Endothelial cell of umbilical vein (primary cell): ENCODE data around the gene LRP1B. TPM values are rescaled to one million over a fixed set of nuclear protein-coding genes. Genes with fewer than 3 reads are reported as not detected.

Experiments
- BruUV-seq: library from RNA; stranded (reverse); fragments of 400-500 nt; replicated peaks from 2 replicates; lab custom pipeline; 2021; lab: Mats Ljungman, UMichigan
- CTCF ChIA-PET: fragments of 300-600, 350-600 bp; sonication (Branson Sonifier 250); formaldehyde crosslinking; loops from one replicate; lab custom pipeline; 2021; ENCODE audit warnings: antibody characterized with exemption, inconsistent platforms; lab: Charles Lee
- POLR2A ChIA-PET: fragments of 300-600, 350-600 bp; sonication (Branson Sonifier 250); formaldehyde crosslinking; loops from one replicate; lab custom pipeline; 2021; ENCODE audit warnings: antibody characterized with exemption, inconsistent platforms; lab: Charles Lee
- DNase-seq: peaks from one replicate; pipeline ENCODE4 v3.0.0-alpha.2; 2011; ENCODE audit warnings: low read depth, low spot score
- FAIRE-seq: peaks from 2 replicates; lab custom pipeline; 2011; peaks lifted over from hg19 to GRCh38; lab: Jason Lieb, UNC
- H2AFZ ChIP-seq: 2 replicates; pipeline ENCODE4 v1.6.0; 2012; ENCODE audit warnings: low read depth, low read length, control low read depth, inconsistent platforms
- H3K27ac ChIP-seq: 2 replicates; pipeline ENCODE4 v1.5.1; 2011; ENCODE audit warnings: low read depth, mild to moderate bottlenecking, control low read depth, low read length, moderate library complexity; ENCODE audit not compliant: insufficient read depth
- H3K27me3 ChIP-seq, 2 experiments: 2 replicates each; pipeline versions ENCODE4 v1.6.0 to v1.6.1; 2011; ENCODE audit warnings: low read length in 2 of 2, mixed read lengths in 1 of 2; ENCODE audit not compliant: control insufficient read depth in 2 of 2, insufficient read depth in 2 of 2
- H3K36me3 ChIP-seq, 2 experiments: 2 replicates in 1 of 2; 3 replicates in 1 of 2; pipeline ENCODE4 v1.5.1; 2011; ENCODE audit warnings: low read length in 2 of 2, mild to moderate bottlenecking in 1 of 2, moderate library complexity in 1 of 2; ENCODE audit not compliant: control insufficient read depth in 2 of 2, insufficient read depth in 2 of 2; ENCODE audit errors: extremely low read depth in 1 of 2
- H3K4me1 ChIP-seq: 3 replicates; pipeline ENCODE4 v1.5.1; 2011; ENCODE audit warnings: mild to moderate bottlenecking, low read length; ENCODE audit not compliant: control insufficient read depth, insufficient read depth; ENCODE audit errors: extremely low read depth
- H3K4me2 ChIP-seq: 2 replicates; pipeline ENCODE4 v1.6.1; 2011; ENCODE audit warnings: low read length, control low read depth, mixed read lengths; ENCODE audit not compliant: insufficient read depth
- H3K4me3 ChIP-seq, 3 experiments: fragments of 200-600 bp in 1 of 3; sonication (generic), shearing (Covaris generic) in 1 of 3; replicated peaks in 1 of 3; 2 replicates each; pipeline ENCODE4 v1.5.1; 2011 to 2016; ENCODE audit warnings: control low read depth in 3 of 3, low read length in 3 of 3, mild to moderate bottlenecking in 2 of 3, inconsistent platforms in 1 of 3, low read depth in 1 of 3, moderate library complexity in 1 of 3; ENCODE audit not compliant: insufficient read depth in 1 of 3
- H3K79me2 ChIP-seq: 2 replicates; pipeline ENCODE4 v1.6.0; 2012; ENCODE audit warnings: low read length, inconsistent platforms; ENCODE audit not compliant: control insufficient read depth, insufficient read depth
- H3K9ac ChIP-seq: replicated peaks from 2 replicates; pipeline ENCODE3; 2011; ENCODE audit warnings: low read length, control low read depth; ENCODE audit not compliant: insufficient read depth; ENCODE audit errors: extremely low read depth
- H3K9me1 ChIP-seq: replicated peaks from 3 replicates; pipeline ENCODE4 v1.6.0; 2011; ENCODE audit warnings: mild to moderate bottlenecking, low read length; ENCODE audit not compliant: control insufficient read depth, insufficient read depth; ENCODE audit errors: extremely low read depth
- H3K9me3 ChIP-seq: replicated peaks from 2 replicates; pipeline ENCODE4 v1.5.1; 2012; ENCODE audit warnings: low read length, inconsistent platforms; ENCODE audit not compliant: control insufficient read depth, insufficient read depth
- H4K20me1 ChIP-seq: replicated peaks from 2 replicates; pipeline ENCODE3; 2011; ENCODE audit warnings: mild to moderate bottlenecking, low read length; ENCODE audit not compliant: control insufficient read depth, insufficient read depth; ENCODE audit errors: extremely low read depth
- CTCF ChIP-seq, 2 donors: IDR thresholded peaks; 1 replicate in 1 of 2; 2 replicates in 1 of 2; pipeline ENCODE4 v1.5.1; 2011; ENCODE audit warnings: low read length in 2 of 2, mild to moderate bottlenecking in 2 of 2, moderate library complexity in 2 of 2, control low read depth in 1 of 2, inconsistent platforms in 1 of 2, low read depth in 1 of 2; ENCODE audit not compliant: insufficient read depth in 1 of 2; ENCODE audit errors: extremely low read depth in 1 of 2
- EZH2 ChIP-seq: IDR thresholded peaks from 2 replicates; pipeline ENCODE4 v1.6.1; 2012; ENCODE audit warnings: borderline replicate concordance, low read depth, mild to moderate bottlenecking, moderate library complexity, low read length, inconsistent platforms; ENCODE audit not compliant: severe bottlenecking
- FOS ChIP-seq: IDR thresholded peaks from 2 replicates; pipeline ENCODE4 v1.6.1; 2011; ENCODE audit warnings: mild to moderate bottlenecking, low read length, moderate library complexity, borderline replicate concordance; ENCODE audit not compliant: insufficient read depth
- GATA2 ChIP-seq: IDR thresholded peaks from 2 replicates; pipeline ENCODE4 v1.7.0; 2011; ENCODE audit warnings: low read depth, mild to moderate bottlenecking, moderate library complexity, mixed read lengths, low read length; ENCODE audit not compliant: insufficient read length, insufficient read depth
- JUN ChIP-seq: IDR thresholded peaks from 2 replicates; pipeline ENCODE4 v1.6.1; 2011; ENCODE audit warnings: borderline replicate concordance, low read depth; ENCODE audit not compliant: insufficient read length, insufficient read depth
- MAX ChIP-seq: IDR thresholded peaks from 2 replicates; pipeline ENCODE4 v1.6.1; 2011; ENCODE audit not compliant: insufficient read depth, insufficient read length
- MYC ChIP-seq: IDR thresholded peaks from one replicate; pipeline ENCODE4 v1.6.1; 2011; ENCODE audit warnings: mild to moderate bottlenecking, low read depth, low read length
- POLR2A ChIP-seq: IDR thresholded peaks from 2 replicates; pipeline ENCODE4 v1.6.1; 2012; ENCODE audit warnings: low read depth, mild to moderate bottlenecking, control low read depth, low read length
- POLR2AphosphoS5 ChIP-seq: IDR thresholded peaks from 2 replicates; pipeline ENCODE4 v1.6.1; 2012; ENCODE audit warnings: low read depth, mild to moderate bottlenecking, control low read depth, low read length, moderate library complexity; ENCODE audit not compliant: insufficient read depth
- dilution Hi-C: fragments of 300-500 bp; cut with MboI; formaldehyde crosslinking; loops from one replicate; pipeline ENCODE4 v1.15.0; 2019; ENCODE audit warnings: low sequenced_read_pairs; ENCODE audit not compliant: extremely low pct_ligation_motif_present
- intact Hi-C: fragments of 100-400 bp; cut with micrococcal nuclease; formaldehyde crosslinking; loops from one replicate; pipeline ENCODE4 v1.10.0; 2022
- polyA plus RNA-seq, 4 experiments: library from polyadenylated mRNA; depleted of rRNA in 3 of 4; stranded (reverse) in 3 of 4; unstranded in 1 of 4; fragments of >200 nt; gene quantifications; 2 replicates each; pipeline versions ENCODE4 v1.2.1 to v1.2.3, GENCODE V29; 2011 to 2012; ENCODE audit warnings: missing spikeins in 1 of 4
- total RNA-seq: library from RNA; stranded (reverse); gene quantifications from 2 replicates; pipeline ENCODE4 v1.2.3, GENCODE V29; 2021

Gene LRP1B
- total and polyA plus RNA-seq, 2 donors (not counting 3 experiments of a cell fraction or from before 2014, with no cell fraction given), result 0.03 to 0.07 TPM

GRCh38 chr2:141331127-141331526 is 799.7 kb downstream of the LRP1B start:
- no peak overlapping the region for H3K27ac ChIP-seq
- FAIRE-seq, result no peak
- POLR2A ChIA-PET, result no interaction called here

GRCh38 chr2:141329964-141330363 is 800.9 kb downstream of the LRP1B start:
- no peaks in the 10 kb centered on the region for H3K9me1 ChIP-seq
- no peak overlapping the region for H2AFZ ChIP-seq
- ChIA-PET CTCF (interaction anchor here (0.7 to 2.5 kb wide), 2 partner anchors 8 to 172 kb away, joined by 3 to 8 read pairs; no protein-coding TSS in a partner anchor), POLR2A (no interaction called here)
- dilution Hi-C loops (no loop called here), intact Hi-C loops (no loop called here)
- H3K79me2 ChIP-seq, result no peaks in the 10 kb centered on the region
- H3K27ac ChIP-seq, result no peak overlapping the region
- no peaks in the 10 kb centered on the region for H3K27me3 ChIP-seq
- no peak overlapping the region for H3K4me3 ChIP-seq
- no peak for DNase-seq
- H3K4me1 ChIP-seq, result no peaks in the 10 kb centered on the region
- FAIRE-seq, result no peak
- H3K4me2 ChIP-seq, result no peak overlapping the region
- no peaks in the 10 kb centered on the region for H3K9me3 ChIP-seq
- BruUV-seq, result no TSS peak
- TF ChIP-seq MYC (no peak), GATA2 (no peak), JUN (no peak), CTCF (IDR thresholded peaks at IDR 0.05; ENCODE audit: extremely low read depth in 1 of 2, insufficient read depth in 1 of 2, low read depth in 1 of 2, low read length in 2 of 2) (no peak), EZH2 (no peak), POLR2AphosphoS5 (no peak), MAX (no peak), FOS (no peak), POLR2A (no peak)
- no peaks in the 10 kb centered on the region for H3K36me3 ChIP-seq
- H4K20me1 ChIP-seq, result no peaks in the 10 kb centered on the region
- no peak overlapping the region for H3K9ac ChIP-seq

More at GRCh38 chr2:141331127-141331526, 799.7 kb downstream of the LRP1B start:
- BruUV-seq, result no TSS peak
- no peaks in the 10 kb centered on the region for H3K27me3 ChIP-seq
- peak; percentile 5 for DNase-seq
- no peak overlapping the region for H2AFZ ChIP-seq
- no peak overlapping the region for H3K4me3 ChIP-seq
- no peak overlapping the region for H3K4me2 ChIP-seq
- intact Hi-C loops, result no loop called here
- no peaks in the 10 kb centered on the region for H3K79me2 ChIP-seq
- no peaks in the 10 kb centered on the region for H3K36me3 ChIP-seq
- no peaks in the 10 kb centered on the region for H4K20me1 ChIP-seq
- dilution Hi-C loops, result no loop called here
- no peaks in the 10 kb centered on the region for H3K9me1 ChIP-seq
- CTCF ChIA-PET, result interaction anchor here (2.1 to 2.5 kb wide), 2 partner anchors 9 to 10 kb away, joined by 8 to 10 read pairs; no protein-coding TSS in a partner anchor
- no peaks in the 10 kb centered on the region for H3K4me1 ChIP-seq
- no peaks in the 10 kb centered on the region for H3K9me3 ChIP-seq
- H3K9ac ChIP-seq, result no peak overlapping the region
- TF ChIP-seq FOS, result peak; percentile 42
- no peak for TF ChIP-seq GATA2
